ENCODE data around the gene MTUS2. TPM values are rescaled to one million over a fixed set of nuclear protein-coding genes. Genes with fewer than 3 reads are reported as not detected.

The MTUS2 gene
- total RNA-seq, 1 experiment from 2014 or later, result 0.11 TPM

- no peaks in the 10 kb centered on the region for H3K36me3 ChIP-seq (ENCODE audit: insufficient read depth, low read length, poor library complexity, severe bottlenecking)
- H3K27ac ChIP-seq (ENCODE audit: low read depth, low read length, poor library complexity, severe bottlenecking), result no peak overlapping the region
- no peaks in the 10 kb centered on the region for H3K4me1 ChIP-seq (ENCODE audit: insufficient read depth, low read length, poor library complexity, severe bottlenecking)
- H3K27me3 ChIP-seq (replicated peaks; ENCODE audit: insufficient read depth, low read depth, low read length, poor library complexity), result peaks cover 19% of the 10 kb centered on the region
- no peaks in the 10 kb centered on the region for H3K9me3 ChIP-seq (ENCODE audit: low read depth, low read length, poor library complexity, severe bottlenecking)
- POLR2A ChIA-PET (ENCODE audit: low non-redundant PET), result no interaction called here
- CTCF ChIA-PET, result interaction anchor here (0.6 to 1.1 kb wide), 2 partner anchors 35 to 58 kb away, joined by 3 to 11 read pairs; partner anchors contain the start of gene MTUS2
- TF ChIP-seq EZH2 (IDR thresholded peaks at IDR 0.05; ENCODE audit: borderline replicate concordance, low read depth, low read length, poor library complexity, severe bottlenecking), result no peak
- TF ChIP-seq, protein P1, sequence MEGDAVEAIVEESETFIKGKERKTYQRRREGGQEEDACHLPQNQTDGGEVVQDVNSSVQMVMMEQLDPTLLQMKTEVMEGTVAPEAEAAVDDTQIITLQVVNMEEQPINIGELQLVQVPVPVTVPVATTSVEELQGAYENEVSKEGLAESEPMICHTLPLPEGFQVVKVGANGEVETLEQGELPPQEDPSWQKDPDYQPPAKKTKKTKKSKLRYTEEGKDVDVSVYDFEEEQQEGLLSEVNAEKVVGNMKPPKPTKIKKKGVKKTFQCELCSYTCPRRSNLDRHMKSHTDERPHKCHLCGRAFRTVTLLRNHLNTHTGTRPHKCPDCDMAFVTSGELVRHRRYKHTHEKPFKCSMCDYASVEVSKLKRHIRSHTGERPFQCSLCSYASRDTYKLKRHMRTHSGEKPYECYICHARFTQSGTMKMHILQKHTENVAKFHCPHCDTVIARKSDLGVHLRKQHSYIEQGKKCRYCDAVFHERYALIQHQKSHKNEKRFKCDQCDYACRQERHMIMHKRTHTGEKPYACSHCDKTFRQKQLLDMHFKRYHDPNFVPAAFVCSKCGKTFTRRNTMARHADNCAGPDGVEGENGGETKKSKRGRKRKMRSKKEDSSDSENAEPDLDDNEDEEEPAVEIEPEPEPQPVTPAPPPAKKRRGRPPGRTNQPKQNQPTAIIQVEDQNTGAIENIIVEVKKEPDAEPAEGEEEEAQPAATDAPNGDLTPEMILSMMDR (conservative IDR thresholded peaks at IDR 0.05; ENCODE audit: low read depth, low read length), result no peak
- H3K4me3 ChIP-seq (ENCODE audit: low read depth, low read length, poor library complexity, severe bottlenecking), result no peak overlapping the region
- peak; percentile 43 for DNase-seq (ENCODE audit: low spot score)
- intact Hi-C loops (cut with micrococcal nuclease; ENCODE audit: unreplicated experiment), result no loop called here
- BruUV-seq (replicated peaks), result no TSS peak
Measured at GRCh38 chr13:28854657-28855056, 34.5 kb downstream of the MTUS2 start.

- DNase-seq (ENCODE audit: low spot score), result no peak
- H3K4me1 ChIP-seq (ENCODE audit: insufficient read depth, low read length, poor library complexity, severe bottlenecking), result no peaks in the 10 kb centered on the region
- H3K27ac ChIP-seq (ENCODE audit: low read depth, low read length, poor library complexity, severe bottlenecking), result no peak overlapping the region
- intact Hi-C loops (cut with micrococcal nuclease; ENCODE audit: unreplicated experiment), result no loop called here
- no peak overlapping the region for H3K4me3 ChIP-seq (ENCODE audit: low read depth, low read length, poor library complexity, severe bottlenecking)
- H3K36me3 ChIP-seq (ENCODE audit: insufficient read depth, low read length, poor library complexity, severe bottlenecking), result no peaks in the 10 kb centered on the region
- ChIA-PET POLR2A (ENCODE audit: low non-redundant PET) (no interaction called here), CTCF (no interaction called here)
- no TSS peak for BruUV-seq (replicated peaks)
- TF ChIP-seq, protein P1 (conservative IDR thresholded peaks at IDR 0.05; ENCODE audit: low read depth, low read length), result no peak
- TF ChIP-seq EZH2 (IDR thresholded peaks at IDR 0.05; ENCODE audit: borderline replicate concordance, low read depth, low read length, poor library complexity, severe bottlenecking), result no peak
- H3K9me3 ChIP-seq (ENCODE audit: low read depth, low read length, poor library complexity, severe bottlenecking), result no peaks in the 10 kb centered on the region
- H3K27me3 ChIP-seq (replicated peaks; ENCODE audit: insufficient read depth, low read depth, low read length, poor library complexity), result peaks cover 16% of the 10 kb centered on the region
Measured at GRCh38 chr13:28856287-28856686, 36.1 kb downstream of the MTUS2 start.

DNA sequence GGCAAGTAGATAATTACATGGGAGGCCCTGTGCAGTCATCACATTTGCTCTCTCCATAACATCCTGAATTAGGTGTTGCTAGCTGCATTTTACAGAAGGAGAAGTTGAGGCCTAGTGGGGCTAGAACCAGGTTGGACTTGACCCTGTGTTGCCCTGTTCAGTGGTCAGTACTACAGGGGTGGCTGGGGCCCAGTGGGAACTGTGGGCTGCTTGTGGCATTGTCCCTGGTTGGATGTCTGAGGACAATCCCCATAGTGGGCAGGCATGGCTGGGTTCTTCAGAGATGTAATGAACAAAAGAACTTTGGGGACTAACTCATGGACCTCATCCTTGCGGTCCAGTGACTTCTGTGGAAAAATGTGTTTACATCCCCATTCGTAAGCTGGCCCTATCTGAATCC is 38.9 kb downstream of the MTUS2 start:
- Histone ChIP-seq H3K27me3 (replicated peaks; ENCODE audit: insufficient read depth, low read depth, low read length, poor library complexity) (no peaks in the 10 kb centered on the region), H3K36me3 (ENCODE audit: insufficient read depth, low read length, poor library complexity, severe bottlenecking) (no peaks in the 10 kb centered on the region), H3K4me3 (ENCODE audit: low read depth, low read length, poor library complexity, severe bottlenecking) (no peak overlapping the region), H3K4me1 (ENCODE audit: insufficient read depth, low read length, poor library complexity, severe bottlenecking) (no peaks in the 10 kb centered on the region), H3K9me3 (ENCODE audit: low read depth, low read length, poor library complexity, severe bottlenecking) (no peaks in the 10 kb centered on the region), H3K27ac (ENCODE audit: low read depth, low read length, poor library complexity, severe bottlenecking) (no peak overlapping the region)
- ChIA-PET POLR2A (ENCODE audit: low non-redundant PET) (no interaction called here), CTCF (no interaction called here)
- no peak for TF ChIP-seq EZH2 (IDR thresholded peaks at IDR 0.05; ENCODE audit: borderline replicate concordance, low read depth, low read length, poor library complexity, severe bottlenecking)
- TF ChIP-seq, protein P1 (conservative IDR thresholded peaks at IDR 0.05; ENCODE audit: low read depth, low read length), result no peak
- no TSS peak for BruUV-seq (replicated peaks)
- no peak for DNase-seq (ENCODE audit: low spot score)
- intact Hi-C loops (cut with micrococcal nuclease; ENCODE audit: unreplicated experiment), result no loop called here
